Frontal cortex (tissue), 4 donors: ENCODE data around the gene C10orf120. TPM values are rescaled to one million over a fixed set of nuclear protein-coding genes. Genes with fewer than 3 reads are reported as not detected.

Experiments used
- DNase-seq, 2 donors: peaks; one replicate each; pipeline ENCODE4 v3.0.0; 2012; ENCODE audit warnings: low spot score in 2 of 2
- FAIRE-seq: peaks from 2 replicates; lab custom pipeline; 2012; peaks lifted over from hg19 to GRCh38; lab: Jason Lieb, UNC
- total RNA-seq: library from RNA; depleted of rRNA; stranded (reverse); fragments of >200 nt; gene quantifications from one replicate; pipeline ENCODE4 v1.2.3, GENCODE V29; 2014
- donor health status: control.
- donor health status: control.
- donor health status: control.

C10orf120 gene
- total RNA-seq, 1 donor from 2014 or later, result not detected

GRCh38 chr10:122706467-122706866, 6.8 kb upstream of the C10orf120 start:
- no peak for FAIRE-seq
- no peak for DNase-seq

- DNase-seq, result peak; percentile 57 to 63
- FAIRE-seq, result peak; percentile 67
Observed at GRCh38 chr10:122703483-122704448, 4.1 kb upstream of the C10orf120 start.

DNA sequence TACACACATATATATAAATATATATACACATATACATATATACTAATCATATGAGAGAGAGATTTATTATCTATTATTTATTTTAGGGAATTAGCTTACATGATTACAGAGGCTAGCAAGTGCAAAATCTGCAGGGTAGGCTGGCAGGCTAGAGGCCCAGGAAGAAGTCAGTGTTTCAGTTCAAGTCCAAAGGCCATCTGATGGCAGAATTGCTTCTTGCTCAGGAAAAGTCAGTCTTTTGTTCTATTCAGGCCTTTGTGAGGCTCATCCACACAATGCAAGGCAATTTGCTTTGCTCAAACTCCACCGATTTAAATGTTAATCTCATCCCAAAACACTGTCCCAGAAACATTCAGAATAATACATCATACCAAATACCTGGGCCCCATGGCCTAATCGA, 2.6 kb upstream of the C10orf120 start:
- DNase-seq (peak in 1 of 2 donors; percentile 20), FAIRE-seq (no peak)

DNA sequence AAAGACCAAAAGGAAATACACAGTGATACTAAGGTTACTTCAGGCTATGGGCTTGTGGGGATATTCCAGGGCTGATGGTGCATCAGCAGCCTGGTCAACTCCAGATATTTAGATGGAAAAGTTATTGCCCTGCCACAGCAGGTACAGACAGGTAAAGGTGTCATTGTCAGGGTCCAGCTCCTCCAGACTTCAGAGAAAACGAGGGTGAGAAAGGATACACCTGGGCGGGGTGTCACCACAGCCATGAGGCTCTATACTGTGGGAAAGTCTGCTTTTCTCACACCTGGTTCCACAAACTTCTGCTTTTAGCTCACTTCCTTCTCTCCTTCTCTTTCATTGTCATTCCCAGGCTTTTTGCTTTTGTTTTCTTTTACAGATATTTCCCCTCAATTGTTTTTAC, 2.0 kb upstream of the C10orf120 start:
- DNase-seq, result no peak
- no peak for FAIRE-seq

GRCh38 chr10:122696687-122697086, 3.0 kb downstream of the C10orf120 start:
- FAIRE-seq (no peak), DNase-seq (no peak)

DNA sequence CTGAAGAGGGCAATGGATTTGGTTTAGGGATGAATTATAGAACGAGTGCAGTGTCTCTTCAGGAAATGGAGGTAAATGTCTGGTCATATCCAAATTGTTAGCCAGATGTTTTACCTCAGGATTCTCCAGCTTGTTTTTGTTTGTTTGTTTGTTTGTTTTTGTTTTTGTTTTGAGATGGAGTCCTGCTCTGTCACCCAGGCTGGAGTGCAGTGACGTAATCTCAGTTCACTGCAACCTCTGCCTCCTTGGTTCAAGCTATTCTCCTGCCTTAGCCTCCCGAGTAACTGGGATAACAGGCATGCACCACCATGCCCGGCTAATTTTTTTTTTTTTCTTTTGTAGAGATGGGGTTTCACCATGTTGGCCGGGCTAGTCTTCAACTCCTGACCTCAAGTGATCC, 6.9 kb downstream of the C10orf120 start:
- FAIRE-seq (no peak), DNase-seq (no peak)

DNA sequence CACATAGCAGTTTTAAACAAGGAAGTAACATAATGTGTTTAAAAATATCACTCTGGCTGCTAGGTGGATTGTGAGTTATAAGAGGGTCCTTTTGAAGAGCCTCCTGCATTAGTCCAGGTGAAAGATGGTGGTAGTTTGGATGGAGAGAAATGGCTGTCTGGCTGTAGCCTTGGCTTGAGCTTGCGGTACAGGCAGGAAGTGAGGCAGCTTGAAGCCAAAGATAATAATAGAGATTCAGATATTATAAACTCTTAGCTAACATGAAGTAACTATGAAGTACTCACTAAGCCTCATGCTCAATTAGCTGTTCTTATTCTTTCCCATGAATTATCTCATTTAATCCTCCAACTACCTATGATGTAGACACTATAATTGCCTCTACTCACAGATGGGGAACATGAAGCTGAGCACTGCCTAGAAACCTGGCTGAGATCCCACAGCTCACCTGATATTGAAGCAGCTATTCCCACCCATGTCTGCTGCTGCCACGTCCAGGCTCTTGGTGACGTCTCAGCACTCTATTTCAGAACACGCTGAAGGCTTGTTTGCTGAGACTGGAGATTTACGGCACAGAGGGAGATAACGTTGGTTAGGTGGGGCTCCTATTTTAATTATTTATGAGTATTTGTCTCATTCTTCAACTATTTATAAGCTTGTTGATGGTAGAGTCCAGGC, 10.4 kb downstream of the C10orf120 start:
- no peak for FAIRE-seq
- no peak for DNase-seq

- DNase-seq (peak in 1 of 2 donors; percentile 21), FAIRE-seq (no peak)
Observed at GRCh38 chr10:122688293-122688989, 11.2 kb downstream of the C10orf120 start.

DNA sequence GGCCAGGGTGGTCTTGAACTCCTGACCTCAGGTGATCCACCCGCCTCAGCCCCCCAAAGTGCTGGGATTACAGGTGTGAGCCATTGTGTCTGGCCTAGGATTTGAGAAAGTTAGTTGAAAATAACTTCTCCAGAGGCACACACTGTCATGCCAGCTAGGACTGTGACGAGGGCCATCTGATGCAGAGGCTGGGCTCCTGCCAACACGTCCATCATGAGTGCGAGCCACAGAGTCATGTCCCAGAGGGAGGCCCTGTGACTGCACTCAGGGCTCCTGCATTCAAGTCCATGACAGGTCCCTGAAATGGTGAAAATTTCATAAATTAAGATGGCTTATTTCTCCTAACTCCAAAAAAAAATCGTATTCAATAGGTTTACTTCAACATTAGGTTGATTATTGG, 17.1 kb downstream of the C10orf120 start:
- DNase-seq (no peak), FAIRE-seq (no peak)

- no peak for FAIRE-seq
- no peak for DNase-seq
Observed at GRCh38 chr10:122678266-122678665, 21.4 kb downstream of the C10orf120 start.

GRCh38 chr10:122675278-122675677, 24.4 kb downstream of the C10orf120 start:
- FAIRE-seq (no peak), DNase-seq (no peak)

GRCh38 chr10:122674781-122675180, 24.9 kb downstream of the C10orf120 start:
- FAIRE-seq (no peak), DNase-seq (no peak)

DNA sequence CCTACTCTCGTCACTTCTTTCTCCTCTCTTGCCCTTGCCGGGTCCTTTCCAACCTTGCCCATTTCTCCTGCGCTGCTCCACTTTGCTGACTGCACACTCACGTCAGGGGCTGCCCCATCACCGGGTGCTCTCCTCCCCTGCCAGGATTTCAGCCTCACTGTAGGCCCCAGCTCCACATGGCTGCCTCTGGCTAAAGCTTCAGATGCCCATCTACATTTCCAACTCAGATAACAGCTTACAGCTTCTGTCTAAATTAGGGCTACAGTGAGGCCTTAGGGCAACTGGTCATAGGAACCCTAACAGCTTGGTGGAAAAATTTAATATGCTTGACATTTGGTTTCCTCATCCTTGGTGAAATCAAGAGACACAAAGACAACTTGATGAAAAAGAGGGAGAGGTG, 25.9 kb downstream of the C10orf120 start:
- FAIRE-seq, result no peak

GRCh38 chr10:122673269-122673668, 26.4 kb downstream of the C10orf120 start:
- no peak for FAIRE-seq
- DNase-seq, result no peak

More for the DNA sequence above, 25.9 kb downstream of the C10orf120 start:
- no peak for DNase-seq

GRCh38 chr10:122672655-122673054, 27.0 kb downstream of the C10orf120 start:
- FAIRE-seq, result no peak

GRCh38 chr10:122671355-122671754, 28.3 kb downstream of the C10orf120 start:
- FAIRE-seq, result no peak
- no peak for DNase-seq

More at GRCh38 chr10:122672655-122673054, 27.0 kb downstream of the C10orf120 start:
- DNase-seq, result no peak

DNA sequence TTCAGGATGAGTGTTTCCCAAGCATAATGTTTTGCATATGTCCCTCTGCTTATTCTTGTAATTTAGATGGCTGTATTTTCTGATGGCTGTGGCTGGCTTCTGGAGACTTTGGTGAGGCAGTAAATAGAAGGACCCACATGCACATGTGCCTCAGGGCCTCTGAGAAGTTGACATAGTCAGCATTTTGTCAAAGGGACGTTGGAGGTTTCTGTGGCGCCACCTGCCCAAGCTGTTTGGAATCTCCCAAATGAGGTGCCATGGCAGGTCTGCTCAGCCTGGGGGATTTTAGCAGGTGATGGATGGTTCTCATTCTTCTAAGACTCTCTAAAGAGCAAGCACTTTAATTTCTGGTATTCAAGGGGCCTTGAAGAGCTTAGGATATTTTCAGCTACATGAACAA, 29.8 kb downstream of the C10orf120 start:
- no peak for DNase-seq
- no peak for FAIRE-seq

DNA sequence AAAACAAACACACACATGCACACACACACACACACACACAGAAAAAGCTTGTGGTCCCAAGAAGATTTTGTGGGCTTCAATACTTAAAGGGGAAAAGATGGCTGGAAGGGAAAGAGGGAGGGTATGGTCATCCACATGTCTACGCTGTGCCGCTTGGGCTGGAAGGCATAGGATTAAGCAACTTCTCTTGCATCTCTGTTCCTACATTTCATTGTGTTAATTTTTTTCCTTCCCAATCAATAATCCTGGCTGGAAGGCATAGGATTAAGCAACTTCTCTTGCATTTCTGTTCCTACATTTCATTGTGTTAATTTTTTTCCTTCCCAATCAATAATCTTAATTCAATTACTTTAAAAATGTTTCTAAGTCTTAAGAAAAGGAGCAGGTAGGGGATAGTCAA, 30.6 kb downstream of the C10orf120 start:
- DNase-seq, result no peak
- FAIRE-seq, result no peak

DNA sequence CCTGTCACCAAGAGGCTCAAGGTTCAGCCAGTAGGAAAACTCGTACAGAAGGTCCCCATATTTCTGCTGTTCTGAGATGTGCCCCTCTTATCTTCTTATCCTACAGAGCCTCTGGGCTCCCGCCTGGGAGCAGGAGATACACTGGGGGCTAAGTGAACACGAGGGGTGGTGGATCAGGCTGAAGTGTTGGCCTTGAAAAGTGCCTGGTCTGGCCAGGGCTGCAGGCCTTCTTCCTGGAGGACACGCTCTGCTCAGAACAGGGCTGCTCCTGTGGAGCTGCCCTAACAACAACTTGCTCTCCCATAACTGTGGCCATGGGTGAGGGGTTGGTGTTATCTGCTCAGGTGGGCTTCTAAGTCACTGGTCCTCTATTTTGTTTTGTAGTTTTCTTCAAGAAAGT, 33.7 kb downstream of the C10orf120 start:
- DNase-seq (no peak), FAIRE-seq (no peak)

- no peak for DNase-seq
- no peak for FAIRE-seq
Observed at GRCh38 chr10:122665329-122665860, 34.3 kb downstream of the C10orf120 start.
